ENCODE measurements around the gene HMCN2. TPM values are rescaled to one million over a fixed set of nuclear protein-coding genes. Genes with fewer than 3 reads are reported as not detected.

Gene HMCN2
- total RNA-seq, 4 donors from 2014 or later, result 9.6 to 21.1 (median 15.5) TPM

DNA sequence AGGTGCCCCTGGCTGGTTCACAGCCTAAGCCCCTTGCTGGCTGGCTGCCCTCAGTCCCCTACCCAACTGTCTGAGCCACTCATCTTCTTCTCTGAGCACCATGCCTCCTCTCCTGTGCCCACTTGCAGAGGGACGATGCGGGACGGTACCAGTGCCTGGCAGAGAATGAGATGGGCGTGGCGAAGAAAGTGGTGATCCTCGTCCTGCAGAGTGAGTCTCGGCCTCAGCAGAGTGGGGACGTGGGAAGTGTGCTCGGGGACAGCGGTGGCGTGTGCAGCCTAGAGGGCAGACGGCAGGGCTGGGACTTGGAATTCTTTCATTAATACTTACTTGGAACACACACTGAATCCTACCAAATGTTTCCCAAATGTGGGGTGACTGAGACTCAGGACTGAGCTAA, 144.9 kb downstream of the HMCN2 start:
- ATAC-seq, result no peak
- no peak overlapping the region for H3K4me3 ChIP-seq
- H3K4me1 ChIP-seq, result peaks cover 0 to 8% (median 0%) of the 10 kb centered on the region in 3 donors
- TF ChIP-seq CTCF (IDR thresholded peaks at IDR 0.05) (no peak), EP300 (IDR thresholded peaks at IDR 0.05) (no peak), POLR2AphosphoS5 (IDR thresholded peaks at IDR 0.05) (no peak)
- no peaks in the 10 kb centered on the region for H3K9me3 ChIP-seq
- H3K27ac ChIP-seq, result no peak overlapping the region
- no peaks in the 10 kb centered on the region for H3K27me3 ChIP-seq
- no CpG with 5 or more reads among the region's 12 CpGs for WGBS, 2 donors (ENCODE audit: low coverage in 1 of 2)
- peaks cover 0 to 58% of the 10 kb centered on the region in 2 donors for H3K36me3 ChIP-seq

- Histone ChIP-seq H3K27me3 (no peaks in the 10 kb centered on the region), H3K4me1 (peaks cover 0 to 8% (median 0%) of the 10 kb centered on the region in 3 donors), H3K36me3 (peaks cover 0 to 47% of the 10 kb centered on the region in 2 donors), H3K9me3 (no peaks in the 10 kb centered on the region), H3K27ac (no peak overlapping the region), H3K4me3 (no peak overlapping the region)
- 40 to 51% methylated on average over 3 of the region's 3 CpGs for WGBS, 2 donors (ENCODE audit: low coverage in 1 of 2)
- TF ChIP-seq POLR2AphosphoS5 (IDR thresholded peaks at IDR 0.05), result no peak
- TF ChIP-seq POLR2A (IDR thresholded peaks at IDR 0.05), result no peak
- no peak for TF ChIP-seq EP300 (IDR thresholded peaks at IDR 0.05)
- TF ChIP-seq CTCF (IDR thresholded peaks at IDR 0.05), result no peak
- no peak for ATAC-seq
Measured at GRCh38 chr9:130411566-130411915, 146.0 kb downstream of the HMCN2 start.

GRCh38 chr9:130414081-130414731, 148.6 kb downstream of the HMCN2 start:
- no peaks in the 10 kb centered on the region for H3K9me3 ChIP-seq
- H3K27ac ChIP-seq, result no peak overlapping the region
- no peak for TF ChIP-seq CTCF (IDR thresholded peaks at IDR 0.05)
- no peak for TF ChIP-seq POLR2A (IDR thresholded peaks at IDR 0.05)
- TF ChIP-seq EP300 (IDR thresholded peaks at IDR 0.05), result no peak
- no peak for TF ChIP-seq POLR2AphosphoS5 (IDR thresholded peaks at IDR 0.05)
- H3K4me3 ChIP-seq, result no peak overlapping the region
- no peak for ATAC-seq
- H3K27me3 ChIP-seq, result no peaks in the 10 kb centered on the region
- WGBS, 2 donors (ENCODE audit: low coverage in 1 of 2), result 92 to 96% methylated on average over 2 to 11 of the region's 12 CpGs
- peaks cover 0 to 31% of the 10 kb centered on the region in 2 donors for H3K36me3 ChIP-seq
- peaks cover 0 to 8% (median 0%) of the 10 kb centered on the region in 3 donors for H3K4me1 ChIP-seq

GRCh38 chr9:130414910-130415746, 149.6 kb downstream of the HMCN2 start:
- no peak for ATAC-seq
- TF ChIP-seq EP300 (IDR thresholded peaks at IDR 0.05), result no peak
- no peak for TF ChIP-seq POLR2AphosphoS5 (IDR thresholded peaks at IDR 0.05)
- 72 to 100% methylated on average over 3 to 7 of the region's 11 CpGs for WGBS, 2 donors (ENCODE audit: low coverage in 1 of 2)

DNA sequence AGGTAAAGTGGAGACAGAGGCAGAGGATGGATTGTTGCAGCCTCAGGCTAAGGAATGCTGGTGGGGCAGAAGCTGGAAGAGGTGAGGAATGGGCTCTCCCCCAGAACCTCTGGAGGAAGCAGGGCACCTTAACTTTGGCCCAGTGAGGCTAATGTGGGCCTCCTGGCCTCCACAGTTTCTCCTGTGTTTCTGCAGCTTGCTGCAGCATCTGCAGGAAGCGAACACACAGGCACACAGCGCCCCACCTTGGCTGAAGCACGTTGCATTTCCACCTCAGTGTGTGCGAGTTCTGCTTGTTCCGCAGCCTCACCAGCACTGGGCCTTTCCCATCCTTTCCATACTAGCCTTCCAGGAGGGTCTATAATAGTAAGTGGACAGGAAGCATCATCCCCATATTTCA, 152.0 kb downstream of the HMCN2 start:
- H3K9me3 ChIP-seq, result no peaks in the 10 kb centered on the region
- no peak for ATAC-seq
- H3K27ac ChIP-seq, result no peak overlapping the region
- no peak overlapping the region for H3K4me3 ChIP-seq
- H3K36me3 ChIP-seq, result peaks cover 0 to 21% of the 10 kb centered on the region in 2 donors
- no peaks in the 10 kb centered on the region for H3K27me3 ChIP-seq
- WGBS, 2 donors (ENCODE audit: low coverage in 1 of 2), result 100% methylated on average over 1 of the region's 5 CpGs; no CpG with 5 or more reads in 1 of the 2 donors
- H3K4me1 ChIP-seq, result no peaks in the 10 kb centered on the region
- TF ChIP-seq CTCF (IDR thresholded peaks at IDR 0.05), result no peak
- no peak for TF ChIP-seq POLR2A (IDR thresholded peaks at IDR 0.05)
- TF ChIP-seq POLR2AphosphoS5 (IDR thresholded peaks at IDR 0.05), result no peak
- TF ChIP-seq EP300 (IDR thresholded peaks at IDR 0.05), result no peak

More at GRCh38 chr9:130414910-130415746, 149.6 kb downstream of the HMCN2 start:
- no peak overlapping the region for H3K4me3 ChIP-seq
- no peaks in the 10 kb centered on the region for H3K9me3 ChIP-seq
- peaks cover 0 to 28% of the 10 kb centered on the region in 2 donors for H3K36me3 ChIP-seq
- H3K4me1 ChIP-seq, result peaks cover 0 to 8% (median 0%) of the 10 kb centered on the region in 3 donors
- no peaks in the 10 kb centered on the region for H3K27me3 ChIP-seq
- H3K27ac ChIP-seq, result no peak overlapping the region
